ENCODE data around the gene VPS33B.
"Not testable (repeated sequence)": the region's sequence is repeated elsewhere in the genome, so short reads cannot be mapped to it uniquely, and the experiment has no call there.

Gene VPS33B

GRCh38 chr15:91027677-91028076, 5.3 kb upstream of the VPS33B start:
- no peak for DNase-seq

- no peak for DNase-seq
Observed at GRCh38 chr15:91023720-91024119, 1.3 kb upstream of the VPS33B start.

GRCh38 chr15:91022832-91023129, 387 bp upstream of the VPS33B start:
- no peak for DNase-seq

- DNase-seq, result no peak
Observed at GRCh38 chr15:91021516-91022074, 799 bp downstream of the VPS33B start.

GRCh38 chr15:91018158-91018557, 4.2 kb downstream of the VPS33B start:
- no peak for DNase-seq

GRCh38 chr15:91017716-91018115, 4.7 kb downstream of the VPS33B start:
- no peak for DNase-seq

- DNase-seq, result not testable (repeated sequence)
Observed at GRCh38 chr15:91013701-91014100, 8.7 kb downstream of the VPS33B start.

GRCh38 chr15:91007266-91007665, 15.1 kb downstream of the VPS33B start:
- no peak for DNase-seq

GRCh38 chr15:91001209-91001608, 21.2 kb downstream of the VPS33B start:
- no peak for DNase-seq

- no peak for DNase-seq
Observed at GRCh38 chr15:90998737-90999136, 23.7 kb downstream of the VPS33B start.

GRCh38 chr15:90994417-90995311, 27.7 kb downstream of the VPS33B start, which contains the start of gene PRC1:
TSS of gene PRC1 (minus strand) at chr15:90994535. CDS start at chr15:90994417, 118 bp downstream.
- DNase-seq, result peak; percentile 96 to 97

- DNase-seq, result peak; percentile 2 to 4
Observed at GRCh38 chr15:90994059-90994416, 28.4 kb downstream of the VPS33B start.

- no peak for DNase-seq
Observed at GRCh38 chr15:90991587-90992285, 30.7 kb downstream of the VPS33B start.

GRCh38 chr15:90990446-90990845, 31.9 kb downstream of the VPS33B start:
- no peak for DNase-seq

- no peak for DNase-seq
Observed at GRCh38 chr15:90989040-90989768, 33.2 kb downstream of the VPS33B start.

GRCh38 chr15:90988296-90988695, 34.1 kb downstream of the VPS33B start:
- DNase-seq, result no peak

- DNase-seq, result no peak
Observed at GRCh38 chr15:90987561-90988141, 34.7 kb downstream of the VPS33B start.

GRCh38 chr15:90986790-90987507, 35.4 kb downstream of the VPS33B start:
- no peak for DNase-seq

GRCh38 chr15:90982135-90982534, 40.3 kb downstream of the VPS33B start:
- DNase-seq, result no peak

- no peak for DNase-seq
Observed at GRCh38 chr15:90981681-90982080, 40.7 kb downstream of the VPS33B start.

- no peak for DNase-seq
Observed at GRCh38 chr15:90979582-90979981, 42.8 kb downstream of the VPS33B start.

GRCh38 chr15:90974216-90974615, 48.2 kb downstream of the VPS33B start:
- no peak for DNase-seq

Measured in activated CD4-positive, alpha-beta T cell treated with anti-CD3 and anti-CD28 coated beads for 4 hours (primary cell).